Peyer's patch (tissue), 4 donors: ENCODE measurements around the gene ULBP2. TPM values are rescaled to one million over a fixed set of nuclear protein-coding genes. Genes with fewer than 3 reads are reported as not detected.
"Not testable (repeated sequence)": the region's sequence is repeated elsewhere in the genome, so short reads cannot be mapped to it uniquely, and the experiment has no call there.

Experiments
- DNase-seq, 3 donors: peaks; one replicate each; pipeline ENCODE4 v3.0.0-alpha.2; 2017 to 2019
- H3K27ac ChIP-seq, 4 donors: fragments of 200-600 bp; sonication (generic); one replicate each; pipeline ENCODE4 v1.5.1; 2016 to 2019
- H3K27me3 ChIP-seq, 2 donors: fragments of 200-600 bp; sonication (generic); one replicate each; pipeline ENCODE4 v1.5.1; 2019
- H3K36me3 ChIP-seq, 3 donors: fragments of 200-600 bp; sonication (generic); one replicate each; pipeline ENCODE4 v1.5.1; 2016 to 2019
- H3K4me1 ChIP-seq, 4 donors: fragments of 200-600 bp; sonication (generic); one replicate each; pipeline ENCODE4 v1.5.1; 2016 to 2019
- H3K4me3 ChIP-seq, 4 donors: fragments of 200-600 bp; sonication (generic); 1 replicate in 3 of 4; 2 replicates in 1 of 4; pipeline ENCODE4 v1.5.1; 2016 to 2019; ENCODE audit warnings: mild to moderate bottlenecking in 1 of 4
- H3K9me3 ChIP-seq, 4 donors: fragments of 200-600 bp; sonication (generic); one replicate each; pipeline ENCODE4 v1.5.1; 2016 to 2019; ENCODE audit warnings: mild to moderate bottlenecking in 1 of 4
- POLR2A ChIP-seq, 2 donors: fragments of 450-650 bp; IDR thresholded peaks; one replicate each; pipeline ENCODE4 v1.5.1; 2017; ENCODE audit warnings: antibody characterized with exemption in 2 of 2, mild to moderate bottlenecking in 2 of 2, moderate library complexity in 2 of 2
- total RNA-seq, 4 donors: library from RNA; depleted of rRNA; stranded (reverse); fragments of >200 nt; gene quantifications; one replicate each; pipeline ENCODE4 v1.1.0, GENCODE V29; 2016
- TF ChIP-seq, protein P1 (sequence below), 6 experiments: fragments of 450-650 bp in 4 of 6; fragments of 200-600 bp in 2 of 6; sonication (generic) in 1 of 6; IDR thresholded peaks; one replicate each; pipeline ENCODE4 v1.5.1; 2017 to 2019; ENCODE audit warnings: antibody characterized with exemption in 6 of 6, mild to moderate bottlenecking in 3 of 6, moderate library complexity in 1 of 6

Gene ULBP2
- total RNA-seq, 4 donors from 2014 or later = not detected

DNA sequence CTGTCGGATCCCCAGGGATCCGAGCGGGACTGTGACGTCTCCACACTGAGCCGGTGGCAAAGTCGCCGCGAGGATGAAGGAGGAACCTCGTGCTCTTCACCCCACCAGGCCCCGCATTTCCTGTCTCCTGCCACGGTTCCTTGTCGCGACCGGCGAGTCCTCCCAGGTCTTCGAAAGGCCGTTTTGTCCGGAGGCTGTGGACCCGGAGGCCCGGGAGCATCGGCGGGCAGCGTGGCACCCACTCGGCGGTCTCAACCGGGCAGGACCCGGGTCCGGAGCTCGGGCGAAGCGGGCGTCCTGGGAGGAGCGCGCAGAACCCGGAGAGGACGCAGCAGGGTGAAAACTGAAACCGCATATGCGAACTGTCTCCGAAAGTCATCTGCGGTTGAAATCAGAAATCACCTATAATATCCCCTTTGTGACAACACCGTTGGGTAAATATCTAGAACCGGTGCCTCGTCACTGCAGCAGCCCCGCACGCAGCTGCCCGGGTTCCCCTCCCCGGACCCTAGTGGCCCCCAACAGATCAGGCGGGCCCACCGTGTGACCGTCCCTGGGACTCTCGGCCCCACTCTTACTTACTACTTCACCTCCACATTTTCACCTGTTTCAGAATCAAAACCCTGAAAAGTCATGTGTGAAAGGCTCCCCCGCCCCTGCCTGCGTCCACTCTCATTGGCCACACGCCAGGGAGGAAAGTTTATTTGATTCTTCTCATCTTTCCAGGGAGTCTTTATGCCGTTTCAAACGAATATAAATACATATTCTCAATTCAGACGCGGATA lies 3.1 kb upstream of the ULBP2 start:
- Histone ChIP-seq H3K27ac (no peak overlapping the region), H3K4me1 (peaks cover 0 to 26% (median 10%) of the 10 kb centered on the region in 4 donors), H3K4me3 (peak overlapping the region; percentile 27 to 53 (median 51)), H3K36me3 (no peaks in the 10 kb centered on the region), H3K9me3 (no peaks in the 10 kb centered on the region), H3K27me3 (peaks cover 0 to 24% of the 10 kb centered on the region in 2 donors)
- peak in 2 of 3 donors; percentile 45 to 61 for DNase-seq
- TF ChIP-seq POLR2A (IDR thresholded peaks at IDR 0.05) = no peak
- TF ChIP-seq, protein P1, sequence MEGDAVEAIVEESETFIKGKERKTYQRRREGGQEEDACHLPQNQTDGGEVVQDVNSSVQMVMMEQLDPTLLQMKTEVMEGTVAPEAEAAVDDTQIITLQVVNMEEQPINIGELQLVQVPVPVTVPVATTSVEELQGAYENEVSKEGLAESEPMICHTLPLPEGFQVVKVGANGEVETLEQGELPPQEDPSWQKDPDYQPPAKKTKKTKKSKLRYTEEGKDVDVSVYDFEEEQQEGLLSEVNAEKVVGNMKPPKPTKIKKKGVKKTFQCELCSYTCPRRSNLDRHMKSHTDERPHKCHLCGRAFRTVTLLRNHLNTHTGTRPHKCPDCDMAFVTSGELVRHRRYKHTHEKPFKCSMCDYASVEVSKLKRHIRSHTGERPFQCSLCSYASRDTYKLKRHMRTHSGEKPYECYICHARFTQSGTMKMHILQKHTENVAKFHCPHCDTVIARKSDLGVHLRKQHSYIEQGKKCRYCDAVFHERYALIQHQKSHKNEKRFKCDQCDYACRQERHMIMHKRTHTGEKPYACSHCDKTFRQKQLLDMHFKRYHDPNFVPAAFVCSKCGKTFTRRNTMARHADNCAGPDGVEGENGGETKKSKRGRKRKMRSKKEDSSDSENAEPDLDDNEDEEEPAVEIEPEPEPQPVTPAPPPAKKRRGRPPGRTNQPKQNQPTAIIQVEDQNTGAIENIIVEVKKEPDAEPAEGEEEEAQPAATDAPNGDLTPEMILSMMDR (IDR thresholded peaks at IDR 0.05) = no peak

DNA sequence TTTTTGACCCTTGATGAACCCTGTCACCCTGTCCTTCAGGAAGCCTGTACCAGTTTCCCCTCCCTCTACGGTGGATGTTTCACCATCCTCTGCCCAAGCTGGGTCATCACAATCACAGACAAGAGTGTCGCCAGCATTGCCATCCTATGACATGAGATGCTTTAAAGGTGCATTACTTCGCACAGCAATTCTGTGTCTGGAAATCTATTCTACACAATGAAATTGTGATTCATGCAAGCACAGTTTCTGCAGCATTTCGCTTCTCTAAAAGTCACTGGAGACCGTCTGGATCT lies 2.5 kb upstream of the ULBP2 start:
- H3K27ac ChIP-seq = no peak overlapping the region
- TF ChIP-seq, protein P1 (IDR thresholded peaks at IDR 0.05) = no peak
- TF ChIP-seq POLR2A (IDR thresholded peaks at IDR 0.05) = no peak
- DNase-seq = no peak
- H3K4me1 ChIP-seq = peaks cover 0 to 26% (median 10%) of the 10 kb centered on the region in 4 donors
- no peak overlapping the region for H3K4me3 ChIP-seq
- no peaks in the 10 kb centered on the region for H3K9me3 ChIP-seq
- peaks cover 0 to 24% of the 10 kb centered on the region in 2 donors for H3K27me3 ChIP-seq
- no peaks in the 10 kb centered on the region for H3K36me3 ChIP-seq

DNA sequence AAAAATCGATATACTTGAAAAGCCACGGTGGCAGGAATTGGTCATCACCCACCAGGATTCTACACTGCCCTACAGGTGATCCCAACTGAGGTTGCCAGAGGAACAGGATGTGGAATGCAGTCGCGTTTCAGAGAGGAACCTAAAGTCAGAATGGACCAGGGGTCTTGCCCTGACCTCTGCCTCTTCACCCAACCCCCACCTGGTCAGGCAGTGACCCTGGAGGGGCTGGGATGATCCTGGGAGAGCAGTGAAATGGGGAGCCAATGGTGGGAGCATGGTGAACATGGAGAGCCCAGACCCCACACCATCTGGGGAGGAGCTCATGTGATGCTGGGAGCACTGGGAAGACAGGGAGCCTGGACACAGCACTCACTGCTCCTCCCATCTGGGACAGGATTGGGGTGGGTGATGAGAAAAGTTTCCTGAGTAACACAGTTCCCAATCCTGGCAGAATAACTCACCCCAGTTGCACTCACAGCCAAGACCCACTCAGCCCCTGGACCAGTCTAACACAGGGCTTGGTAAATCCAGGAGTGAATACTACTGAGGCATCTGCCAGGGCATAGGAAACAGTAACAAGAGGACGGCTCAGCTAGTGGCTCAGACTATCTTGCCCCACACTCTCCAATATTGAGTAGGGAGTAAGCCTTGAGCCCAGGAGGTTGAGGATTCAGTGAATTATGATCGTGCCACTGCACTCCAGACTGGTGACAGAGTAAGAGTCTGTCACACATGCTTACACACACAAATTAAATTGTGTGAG lies 1.7 kb upstream of the ULBP2 start:
- peaks cover 0 to 24% of the 10 kb centered on the region in 2 donors for H3K27me3 ChIP-seq
- no peak overlapping the region for H3K4me3 ChIP-seq
- no peak overlapping the region for H3K27ac ChIP-seq
- H3K4me1 ChIP-seq = peaks cover 0 to 26% (median 10%) of the 10 kb centered on the region in 4 donors
- no peaks in the 10 kb centered on the region for H3K9me3 ChIP-seq
- TF ChIP-seq, protein P1 (IDR thresholded peaks at IDR 0.05) = no peak
- TF ChIP-seq POLR2A (IDR thresholded peaks at IDR 0.05) = no peak
- peak in 1 of 3 donors; percentile 29 for DNase-seq
- no peaks in the 10 kb centered on the region for H3K36me3 ChIP-seq

DNA sequence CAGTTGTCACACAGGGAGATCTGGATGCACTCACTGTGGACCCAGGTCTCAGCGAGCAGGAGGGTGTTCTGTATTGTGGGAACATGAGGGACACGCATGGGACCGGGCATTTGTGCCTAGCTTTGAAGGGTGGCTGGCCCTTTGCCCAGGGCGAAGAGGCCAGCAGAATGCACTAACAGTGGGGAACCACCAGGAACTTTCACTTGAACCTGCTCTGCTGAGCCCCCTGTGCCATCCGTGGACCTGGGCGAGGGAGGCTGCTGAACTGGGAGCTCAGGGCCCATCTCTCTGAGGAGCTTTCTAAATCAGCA lies 1.2 kb upstream of the ULBP2 start:
- H3K27ac ChIP-seq = no peak overlapping the region
- no peaks in the 10 kb centered on the region for H3K9me3 ChIP-seq
- peaks cover 0 to 24% of the 10 kb centered on the region in 2 donors for H3K27me3 ChIP-seq
- no peak for TF ChIP-seq POLR2A (IDR thresholded peaks at IDR 0.05)
- TF ChIP-seq, protein P1 (IDR thresholded peaks at IDR 0.05) = no peak
- no peak for DNase-seq
- peaks cover 0 to 26% (median 10%) of the 10 kb centered on the region in 4 donors for H3K4me1 ChIP-seq
- H3K36me3 ChIP-seq = no peaks in the 10 kb centered on the region
- H3K4me3 ChIP-seq = no peak overlapping the region

DNA sequence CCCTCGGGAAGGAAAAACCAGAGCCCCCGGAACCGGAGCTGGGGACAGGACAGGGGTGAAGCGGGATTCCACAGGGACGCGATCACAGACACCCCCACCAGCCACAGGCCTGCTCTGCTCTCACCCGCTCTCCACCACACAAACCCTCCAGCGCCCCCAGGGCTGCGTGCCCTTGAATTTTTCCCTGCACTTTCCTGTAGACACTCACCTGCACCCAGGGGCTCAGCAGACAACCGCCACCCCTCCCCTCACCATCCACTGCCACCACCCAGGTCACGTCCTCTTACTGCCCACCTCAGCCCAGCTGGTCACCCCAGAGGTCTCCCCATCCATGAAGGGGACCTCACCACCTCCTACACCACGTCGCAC lies 631 bp downstream of the ULBP2 start:
- TF ChIP-seq POLR2A (IDR thresholded peaks at IDR 0.05) = no peak
- TF ChIP-seq, protein P1 (IDR thresholded peaks at IDR 0.05) = no peak
- H3K36me3 ChIP-seq = no peaks in the 10 kb centered on the region

DNA sequence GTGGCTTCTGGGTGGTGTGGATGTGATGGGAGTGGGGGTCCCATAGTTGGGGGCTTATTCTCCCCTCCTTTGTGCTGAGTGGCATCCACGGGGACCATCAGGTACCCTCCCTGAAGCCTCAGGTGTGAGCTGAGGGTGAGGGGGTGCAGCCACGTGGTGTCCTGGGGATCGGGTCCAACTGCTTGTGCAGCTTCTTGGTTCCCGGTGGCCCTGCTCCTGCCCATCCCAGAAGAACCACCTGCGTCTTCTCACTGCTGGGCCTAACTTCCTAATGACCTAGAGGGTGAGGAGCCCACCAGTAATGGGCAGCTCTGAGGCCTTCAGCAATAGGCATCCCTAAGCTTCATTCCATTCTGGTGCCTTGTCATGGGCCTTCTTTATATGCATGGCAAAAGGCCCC lies 1.5 kb downstream of the ULBP2 start:
- not testable (repeated sequence) for H3K36me3 ChIP-seq, DNase-seq
- peaks cover 0 to 21% of the 10 kb centered on the region in 2 donors for H3K27me3 ChIP-seq

More for the DNA sequence above, 631 bp downstream of the ULBP2 start:
- Histone ChIP-seq H3K27me3 (peaks cover 0 to 24% of the 10 kb centered on the region in 2 donors), H3K4me1 (peaks cover 0 to 26% (median 10%) of the 10 kb centered on the region in 4 donors), H3K4me3 (peak overlapping the region; percentile 31 to 57 (median 48)), H3K9me3 (no peaks in the 10 kb centered on the region), H3K27ac (no peak overlapping the region)
- DNase-seq = no peak

DNA sequence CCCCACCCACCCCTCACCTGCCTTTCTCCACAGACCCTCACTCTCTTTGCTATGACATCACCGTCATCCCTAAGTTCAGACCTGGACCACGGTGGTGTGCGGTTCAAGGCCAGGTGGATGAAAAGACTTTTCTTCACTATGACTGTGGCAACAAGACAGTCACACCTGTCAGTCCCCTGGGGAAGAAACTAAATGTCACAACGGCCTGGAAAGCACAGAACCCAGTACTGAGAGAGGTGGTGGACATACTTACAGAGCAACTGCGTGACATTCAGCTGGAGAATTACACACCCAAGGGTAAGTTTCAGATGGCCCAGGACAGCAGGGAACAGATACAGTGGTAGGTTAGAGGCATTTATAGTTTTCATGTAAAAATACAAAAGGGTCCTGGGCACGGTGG lies 3.5 kb downstream of the ULBP2 start:
- H3K4me3 ChIP-seq, DNase-seq, H3K27me3 ChIP-seq, H3K36me3 ChIP-seq, H3K9me3 ChIP-seq, H3K27ac ChIP-seq: not testable (repeated sequence)
- peaks cover 0 to 15% (median 1%) of the 10 kb centered on the region in 4 donors for H3K4me1 ChIP-seq

More for the DNA sequence above, 1.5 kb downstream of the ULBP2 start:
- H3K4me3 ChIP-seq, H3K27ac ChIP-seq, H3K9me3 ChIP-seq: not testable (repeated sequence)
- peaks cover 0 to 23% (median 8%) of the 10 kb centered on the region in 4 donors for H3K4me1 ChIP-seq

DNA sequence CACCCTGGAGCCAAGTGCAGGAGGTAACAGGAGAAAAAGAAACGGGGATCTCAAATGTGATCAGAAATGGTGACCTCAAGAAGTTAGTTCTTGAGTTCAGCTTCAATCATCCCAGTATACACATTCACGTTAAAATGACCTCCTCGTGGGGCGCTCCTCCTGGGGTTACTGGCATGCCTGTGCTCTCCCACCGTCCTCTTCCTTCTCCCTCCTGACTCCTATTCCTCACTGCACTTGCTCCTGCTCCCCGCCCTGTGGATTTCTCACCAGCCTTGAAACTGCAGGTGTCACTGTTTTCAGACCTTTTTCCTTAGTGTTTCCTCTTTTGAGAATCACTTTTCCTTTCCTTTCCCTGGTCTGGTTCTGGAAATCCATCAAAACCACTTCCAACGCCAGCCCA lies 4.8 kb downstream of the ULBP2 start:
- not testable (repeated sequence) for H3K27ac ChIP-seq, H3K4me1 ChIP-seq, DNase-seq, H3K9me3 ChIP-seq, H3K4me3 ChIP-seq, H3K36me3 ChIP-seq, H3K27me3 ChIP-seq

DNA sequence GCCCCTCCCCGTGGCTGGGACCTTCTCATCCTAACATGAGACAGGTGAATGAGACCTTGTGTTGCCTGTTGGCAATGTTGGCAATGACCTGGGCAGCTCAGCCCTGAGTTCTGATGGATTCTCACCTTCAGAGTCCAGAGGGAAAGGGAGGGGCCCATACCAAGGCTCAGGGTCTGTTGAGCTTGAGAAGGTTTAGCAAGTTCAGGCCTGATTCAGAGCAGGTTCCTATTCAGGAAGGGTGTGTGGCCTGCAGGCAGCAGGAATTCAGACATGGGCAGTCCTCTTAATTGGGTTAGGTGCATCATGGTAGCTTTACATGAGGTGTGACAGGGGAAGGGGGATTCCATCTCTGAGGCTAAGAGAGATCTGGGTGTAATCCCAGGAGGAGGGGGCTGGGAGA lies 5.7 kb downstream of the ULBP2 start:
- H3K4me1 ChIP-seq, H3K9me3 ChIP-seq, H3K27me3 ChIP-seq, H3K36me3 ChIP-seq, H3K4me3 ChIP-seq, DNase-seq, H3K27ac ChIP-seq: not testable (repeated sequence)
